Stimulated activated effector memory CD8-positive, alpha-beta T cell treated with anti-CD3 and anti-CD28 coated beads, Interleukin-12 subunit alpha, Interleukin-12 subunit beta, amount 100 ng/mL, for 72 hours (primary cell): ENCODE measurements around the gene OR52D1.

Source experiments
- ATAC-seq: fragments of 150-1000 bp; cut with Tn5 transposase; 2 replicates; pipeline ENCODE4 v1.10.0; 2021
- DNase-seq, 2 donors: peaks; one replicate each; pipeline ENCODE4 v3.0.0; 2021 to 2022; ENCODE audit warnings: low spot score in 2 of 2
- H3K27ac Mint-ChIP-seq: one replicate; pipeline ENCODE4 v1.8.0; 2022; ENCODE audit warnings: mild to moderate bottlenecking, mixed read lengths
- H3K36me3 Mint-ChIP-seq: one replicate; pipeline ENCODE4 v1.8.0; 2022; ENCODE audit warnings: mild to moderate bottlenecking, mixed read lengths
- H3K4me1 Mint-ChIP-seq: one replicate; pipeline ENCODE4 v1.8.0; 2022; ENCODE audit warnings: mixed read lengths
- H3K4me3 Mint-ChIP-seq: one replicate; pipeline ENCODE4 v1.8.0; 2022; ENCODE audit warnings: mild to moderate bottlenecking, mixed read lengths
- H3K9me3 Mint-ChIP-seq: one replicate; pipeline ENCODE4 v1.8.0; 2022; ENCODE audit warnings: mixed read lengths

The OR52D1 gene

GRCh38 chr11:5536482-5536881 is 48.0 kb downstream of the OR52D1 start:
- no peak overlapping the region for H3K4me3 Mint-ChIP-seq
- H3K36me3 Mint-ChIP-seq: no peaks in the 10 kb centered on the region
- ATAC-seq: no peak
- DNase-seq: no peak
- no peaks in the 10 kb centered on the region for H3K9me3 Mint-ChIP-seq
- no peaks in the 10 kb centered on the region for H3K4me1 Mint-ChIP-seq
- no peak overlapping the region for H3K27ac Mint-ChIP-seq
